Iris pigment epithelial cell (primary cell): Measurements from ENCODE around the gene PA2G4.

ENCODE experiments used
- DNase-seq: peaks from one replicate; pipeline ENCODE4 v3.0.0-alpha.2; 2011; ENCODE audit warnings: low read depth

Gene PA2G4

GRCh38 chr12:56126732-56127239 is 22.4 kb downstream of the PA2G4 start:
- DNase-seq = no peak

GRCh38 chr12:56127485-56127887 is 23.1 kb downstream of the PA2G4 start:
- DNase-seq = no peak

- peak; percentile 100 for DNase-seq
Observed at GRCh38 chr12:56127888-56128669, 23.7 kb downstream of the PA2G4 start, which contains the start of gene ESYT1. Gene ESYT1, plus strand, starts transcription at chr12:56128267. Its CDS starts 53 bp downstream, at chr12:56128320.

- peak; percentile 22 for DNase-seq
Observed at GRCh38 chr12:56128670-56129205, 24.4 kb downstream of the PA2G4 start.

GRCh38 chr12:56129206-56129941 is 25.0 kb downstream of the PA2G4 start:
- DNase-seq = peak; percentile 41

- no peak for DNase-seq
Observed at GRCh38 chr12:56129942-56130495, 25.7 kb downstream of the PA2G4 start.

GRCh38 chr12:56130876-56131275 is 26.5 kb downstream of the PA2G4 start:
- no peak for DNase-seq

- DNase-seq = no peak
Observed at GRCh38 chr12:56134897-56135296, 30.5 kb downstream of the PA2G4 start.

GRCh38 chr12:56137853-56138571 is 33.7 kb downstream of the PA2G4 start:
- DNase-seq = no peak

- no peak for DNase-seq
Observed at GRCh38 chr12:56141946-56142784, 37.8 kb downstream of the PA2G4 start.

- no peak for DNase-seq
Observed at GRCh38 chr12:56143217-56143616, 38.9 kb downstream of the PA2G4 start.

- DNase-seq = no peak
Observed at GRCh38 chr12:56143870-56144269, 39.5 kb downstream of the PA2G4 start.

- DNase-seq = no peak
Observed at GRCh38 chr12:56145217-56145616, 40.9 kb downstream of the PA2G4 start.

- DNase-seq = no peak
Observed at GRCh38 chr12:56146492-56147460, 42.4 kb downstream of the PA2G4 start.

- DNase-seq = peak; percentile 53
Observed at GRCh38 chr12:56150563-56150962, 46.2 kb downstream of the PA2G4 start.

GRCh38 chr12:56151672-56152131 is 47.3 kb downstream of the PA2G4 start:
- DNase-seq = no peak

GRCh38 chr12:56152132-56152755 is 47.9 kb downstream of the PA2G4 start, which contains the start of gene MYL6B:
Gene MYL6B, plus strand, starts transcription at chr12:56152587. Its CDS starts 1,332 bp downstream, at chr12:56153919.
- peak; percentile 92 for DNase-seq

GRCh38 chr12:56152756-56153677 is 48.7 kb downstream of the PA2G4 start:
- DNase-seq = no peak
